ENCODE measurements around the gene IL21R.

GRCh38 chr16:27445502-27446175, 43.7 kb downstream of the IL21R start:
- TF ChIP-seq POLR2A (IDR thresholded peaks at IDR 0.05; ENCODE audit: low read depth, low read length) (no peak), SPI1 (IDR thresholded peaks at IDR 0.05; ENCODE audit: low read depth, low read length) (no peak), POLR2AphosphoS5 (IDR thresholded peaks at IDR 0.05; ENCODE audit: low read depth, low read length) (no peak), TAF1 (IDR thresholded peaks at IDR 0.05; ENCODE audit: low read depth, low read length) (no peak), POU2F2 (IDR thresholded peaks at IDR 0.05; ENCODE audit: low read depth, low read length) (no peak), PAX5 (IDR thresholded peaks at IDR 0.05; ENCODE audit: insufficient read depth, low read length, severe bottlenecking) (no peak)

Data from GM12891 (cell line).